Measurements from ENCODE around the gene MYOM3. TPM values are rescaled to one million over a fixed set of nuclear protein-coding genes. Genes with fewer than 3 reads are reported as not detected.

The MYOM3 gene
- total RNA-seq, 2 donors from 2014 or later, result 3.3 to 28.5 TPM

DNA sequence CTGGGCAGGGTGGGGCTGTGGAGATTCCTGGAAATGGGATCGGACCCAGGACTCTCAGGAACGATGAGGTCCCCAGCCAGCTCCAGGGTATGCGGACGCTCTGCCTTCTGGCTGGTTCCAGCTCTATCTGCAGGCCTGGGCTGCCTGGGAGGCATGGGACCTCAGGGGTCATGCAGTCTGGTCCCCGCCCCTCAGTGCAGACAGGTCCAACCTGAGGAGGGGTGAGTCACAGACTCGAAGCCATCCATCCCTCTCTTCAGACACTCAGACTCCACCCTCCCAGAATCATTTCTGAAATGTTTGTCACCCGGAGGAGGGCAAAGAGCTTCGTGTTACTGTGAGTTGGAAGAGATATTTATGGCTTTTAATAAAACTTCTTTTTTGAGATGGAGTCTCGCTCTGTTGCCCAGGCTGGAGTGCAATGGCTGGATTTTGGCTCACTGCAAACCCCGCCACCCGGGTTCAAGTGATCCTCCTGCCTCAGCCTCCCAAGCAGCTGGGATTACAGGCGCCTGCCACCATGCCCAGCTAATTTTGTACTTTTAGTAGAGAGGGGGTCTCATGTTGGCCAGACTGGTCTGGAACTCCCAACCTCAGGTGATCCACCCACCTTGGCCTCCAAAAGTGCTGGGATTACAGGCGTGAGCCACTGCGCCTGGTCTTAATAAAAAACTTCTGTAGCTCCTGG is 5.9 kb upstream of the MYOM3 start:
- TF ChIP-seq, protein P1, sequence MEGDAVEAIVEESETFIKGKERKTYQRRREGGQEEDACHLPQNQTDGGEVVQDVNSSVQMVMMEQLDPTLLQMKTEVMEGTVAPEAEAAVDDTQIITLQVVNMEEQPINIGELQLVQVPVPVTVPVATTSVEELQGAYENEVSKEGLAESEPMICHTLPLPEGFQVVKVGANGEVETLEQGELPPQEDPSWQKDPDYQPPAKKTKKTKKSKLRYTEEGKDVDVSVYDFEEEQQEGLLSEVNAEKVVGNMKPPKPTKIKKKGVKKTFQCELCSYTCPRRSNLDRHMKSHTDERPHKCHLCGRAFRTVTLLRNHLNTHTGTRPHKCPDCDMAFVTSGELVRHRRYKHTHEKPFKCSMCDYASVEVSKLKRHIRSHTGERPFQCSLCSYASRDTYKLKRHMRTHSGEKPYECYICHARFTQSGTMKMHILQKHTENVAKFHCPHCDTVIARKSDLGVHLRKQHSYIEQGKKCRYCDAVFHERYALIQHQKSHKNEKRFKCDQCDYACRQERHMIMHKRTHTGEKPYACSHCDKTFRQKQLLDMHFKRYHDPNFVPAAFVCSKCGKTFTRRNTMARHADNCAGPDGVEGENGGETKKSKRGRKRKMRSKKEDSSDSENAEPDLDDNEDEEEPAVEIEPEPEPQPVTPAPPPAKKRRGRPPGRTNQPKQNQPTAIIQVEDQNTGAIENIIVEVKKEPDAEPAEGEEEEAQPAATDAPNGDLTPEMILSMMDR (IDR thresholded peaks at IDR 0.05), result no peak
- TF ChIP-seq POLR2A (IDR thresholded peaks at IDR 0.05) (no peak), POLR2AphosphoS5 (IDR thresholded peaks at IDR 0.05) (no peak)
- WGBS, result 81% methylated on average over 14 of the region's 14 CpGs
- Histone ChIP-seq H3K27me3 (replicated peaks; ENCODE audit: insufficient read depth) (no peaks in the 10 kb centered on the region), H3K36me3 (no peaks in the 10 kb centered on the region), H3K4me3 (no peak overlapping the region), H3K4me1 (replicated peaks) (peaks cover 12% of the 10 kb centered on the region), H3K27ac (no peak overlapping the region), H3K9me3 (no peaks in the 10 kb centered on the region)
- no peak for DNase-seq (ENCODE audit: low spot score)
- intact Hi-C loops (cut with DNase I), result no loop called here

DNA sequence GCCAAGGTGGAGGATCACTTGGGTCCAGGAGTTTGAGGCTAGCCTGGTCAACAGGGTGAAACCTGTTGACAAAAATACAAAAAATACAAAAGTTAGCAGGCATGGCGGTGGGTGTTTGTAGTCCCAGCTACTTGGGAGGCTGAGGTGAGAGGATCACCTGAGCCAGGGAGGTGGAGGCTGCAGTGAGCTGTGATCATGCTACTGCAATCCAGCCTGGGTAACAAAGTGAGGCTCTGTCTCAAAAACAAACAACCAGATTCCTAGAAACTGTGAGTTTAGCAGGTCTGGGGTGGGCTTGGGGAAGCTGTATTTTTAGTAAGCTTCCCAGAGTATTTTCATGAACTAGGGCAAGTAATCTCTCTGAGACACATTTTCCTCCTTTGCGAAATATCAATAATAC is 5.2 kb upstream of the MYOM3 start:
- no peak for DNase-seq (ENCODE audit: low spot score)
- TF ChIP-seq POLR2AphosphoS5 (IDR thresholded peaks at IDR 0.05) (no peak), POLR2A (IDR thresholded peaks at IDR 0.05) (no peak)
- TF ChIP-seq, protein P1 (IDR thresholded peaks at IDR 0.05), result no peak
- H3K27me3 ChIP-seq (replicated peaks; ENCODE audit: insufficient read depth), result no peaks in the 10 kb centered on the region
- H3K27ac ChIP-seq, result no peak overlapping the region
- intact Hi-C loops (cut with DNase I), result no loop called here
- peaks cover 12% of the 10 kb centered on the region for H3K4me1 ChIP-seq (replicated peaks)
- H3K9me3 ChIP-seq, result no peaks in the 10 kb centered on the region
- no peak overlapping the region for H3K4me3 ChIP-seq
- WGBS, result 93% methylated on average over 2 of the region's 2 CpGs
- no peaks in the 10 kb centered on the region for H3K36me3 ChIP-seq

DNA sequence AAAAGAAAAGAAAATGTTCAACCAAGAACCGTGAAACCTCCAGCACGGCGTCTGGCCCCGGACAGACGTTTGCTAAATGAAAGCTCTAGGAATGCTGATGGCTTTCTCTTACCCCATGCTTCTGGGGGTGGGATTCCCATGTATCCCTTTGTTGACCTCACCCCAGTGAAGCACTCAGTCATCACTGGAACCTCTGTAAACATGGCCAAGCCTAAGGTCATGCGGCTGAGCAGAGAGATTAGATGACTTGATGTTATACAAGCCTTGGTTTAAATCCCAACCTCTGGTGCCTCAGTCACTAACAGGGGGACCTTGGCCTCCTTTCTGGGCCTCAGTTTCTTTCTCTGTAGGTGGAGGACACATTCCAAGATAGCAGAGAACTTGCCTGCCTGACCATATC is 2.8 kb upstream of the MYOM3 start:
- WGBS, result 92% methylated on average over 6 of the region's 6 CpGs
- Histone ChIP-seq H3K9me3 (no peaks in the 10 kb centered on the region), H3K36me3 (no peaks in the 10 kb centered on the region), H3K4me1 (replicated peaks) (peaks cover 2% of the 10 kb centered on the region), H3K4me3 (no peak overlapping the region), H3K27ac (no peak overlapping the region), H3K27me3 (replicated peaks; ENCODE audit: insufficient read depth) (no peaks in the 10 kb centered on the region)
- TF ChIP-seq POLR2AphosphoS5 (IDR thresholded peaks at IDR 0.05), result no peak
- TF ChIP-seq, protein P1 (IDR thresholded peaks at IDR 0.05), result no peak
- no peak for TF ChIP-seq POLR2A (IDR thresholded peaks at IDR 0.05)
- intact Hi-C loops (cut with DNase I), result no loop called here
- DNase-seq (ENCODE audit: low spot score), result no peak

DNA sequence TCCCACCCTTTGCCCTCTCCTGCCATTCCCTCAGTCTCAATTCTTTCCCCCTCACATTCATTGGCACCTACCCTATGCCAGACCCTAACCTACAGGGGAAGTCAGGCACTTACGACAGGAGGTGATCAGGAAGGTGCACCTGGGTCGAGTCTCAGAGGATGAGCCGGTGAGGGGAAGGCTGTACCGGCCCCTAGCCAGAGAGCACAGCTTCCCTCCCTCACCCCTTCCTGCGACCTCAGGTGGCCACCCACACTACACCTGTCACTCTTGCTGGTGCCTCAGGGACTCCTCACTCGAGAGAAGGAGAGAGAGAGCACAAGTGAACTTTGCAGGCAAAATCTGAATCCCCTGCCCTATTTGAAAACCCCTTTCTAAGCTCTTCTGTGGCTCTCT is 1.7 kb upstream of the MYOM3 start:
- whole genome bisulfite sequencing, result 76% methylated on average over 6 of the region's 6 CpGs
- Histone ChIP-seq H3K4me1 (replicated peaks) (no peaks in the 10 kb centered on the region), H3K27me3 (replicated peaks; ENCODE audit: insufficient read depth) (no peaks in the 10 kb centered on the region), H3K36me3 (no peaks in the 10 kb centered on the region), H3K9me3 (no peaks in the 10 kb centered on the region), H3K4me3 (no peak overlapping the region), H3K27ac (no peak overlapping the region)
- DNase-seq (ENCODE audit: low spot score), result no peak
- TF ChIP-seq, protein P1 (IDR thresholded peaks at IDR 0.05), result no peak
- no peak for TF ChIP-seq POLR2AphosphoS5 (IDR thresholded peaks at IDR 0.05)
- TF ChIP-seq POLR2A (IDR thresholded peaks at IDR 0.05), result no peak
- intact Hi-C loops (cut with DNase I), result loop anchor here (2.0 kb wide), 1 partner anchor 39 kb away; no protein-coding TSS in a partner anchor

Data from prostate gland (tissue), 2 donors.